Measurements from ENCODE around the gene DPPA4. TPM values are rescaled to one million over a fixed set of nuclear protein-coding genes. Genes with fewer than 3 reads are reported as not detected.
"Not testable (repeated sequence)": the region's sequence is repeated elsewhere in the genome, so short reads cannot be mapped to it uniquely, and the experiment has no call there.

DPPA4 gene
- total RNA-seq = not detected in 2 replicates

- no peak for TF ChIP-seq CTCF (conservative IDR thresholded peaks at IDR 0.05; ENCODE audit: low read depth, low read length)
- no peak for DNase-seq (ENCODE audit: low read depth)
Measured at GRCh38 chr3:109337393-109337792, at the start of gene DPPA4. TSS of gene DPPA4 (minus strand) at chr3:109337546. CDS start at chr3:109337517, 29 bp downstream.

GRCh38 chr3:109385442-109386318 is 48.3 kb upstream of the DPPA4 start:
- TF ChIP-seq CTCF (conservative IDR thresholded peaks at IDR 0.05; ENCODE audit: low read depth, low read length) = no peak
- H3K4me3 ChIP-seq (ENCODE audit: low read depth, low read length) = no peak overlapping the region
- DNase-seq (ENCODE audit: low read depth) = no peak

More at GRCh38 chr3:109337393-109337792, at the start of gene DPPA4:
- H3K4me3 ChIP-seq (ENCODE audit: low read depth, low read length) = peak within 1 kb of the TSS; percentile 43

GRCh38 chr3:109384164-109384563 is 46.8 kb upstream of the DPPA4 start:
- no peak for TF ChIP-seq CTCF (conservative IDR thresholded peaks at IDR 0.05; ENCODE audit: low read depth, low read length)
- DNase-seq (ENCODE audit: low read depth) = no peak
- H3K4me3 ChIP-seq (ENCODE audit: low read depth, low read length) = no peak overlapping the region

- no peak overlapping the region for H3K4me3 ChIP-seq (ENCODE audit: low read depth, low read length)
- DNase-seq (ENCODE audit: low read depth) = no peak
- no peak for TF ChIP-seq CTCF (conservative IDR thresholded peaks at IDR 0.05; ENCODE audit: low read depth, low read length)
Measured at GRCh38 chr3:109382588-109382987, 45.2 kb upstream of the DPPA4 start.

- no peak for TF ChIP-seq CTCF (conservative IDR thresholded peaks at IDR 0.05; ENCODE audit: low read depth, low read length)
- no peak overlapping the region for H3K4me3 ChIP-seq (ENCODE audit: low read depth, low read length)
- DNase-seq (ENCODE audit: low read depth) = no peak
Measured at GRCh38 chr3:109375975-109376374, 38.6 kb upstream of the DPPA4 start.

- DNase-seq (ENCODE audit: low read depth) = not testable (repeated sequence)
Measured at GRCh38 chr3:109374434-109374833, 37.1 kb upstream of the DPPA4 start.

GRCh38 chr3:109373933-109374332 is 36.6 kb upstream of the DPPA4 start:
- TF ChIP-seq CTCF (conservative IDR thresholded peaks at IDR 0.05; ENCODE audit: low read depth, low read length) = no peak
- no peak overlapping the region for H3K4me3 ChIP-seq (ENCODE audit: low read depth, low read length)
- no peak for DNase-seq (ENCODE audit: low read depth)

More at GRCh38 chr3:109374434-109374833, 37.1 kb upstream of the DPPA4 start:
- H3K4me3 ChIP-seq (ENCODE audit: low read depth, low read length) = not testable (repeated sequence)

All from epithelial cell of proximal tubule (primary cell).